GM21390 (cell line): Measurements from ENCODE around the gene TYMP.

Experiments
- ATAC-seq: cut with Tn5 transposase; IDR thresholded peaks from one replicate; pipeline ENCODE4 v1.9.1; 2021; ENCODE audit not compliant: unreplicated experiment

Gene TYMP, protein sequence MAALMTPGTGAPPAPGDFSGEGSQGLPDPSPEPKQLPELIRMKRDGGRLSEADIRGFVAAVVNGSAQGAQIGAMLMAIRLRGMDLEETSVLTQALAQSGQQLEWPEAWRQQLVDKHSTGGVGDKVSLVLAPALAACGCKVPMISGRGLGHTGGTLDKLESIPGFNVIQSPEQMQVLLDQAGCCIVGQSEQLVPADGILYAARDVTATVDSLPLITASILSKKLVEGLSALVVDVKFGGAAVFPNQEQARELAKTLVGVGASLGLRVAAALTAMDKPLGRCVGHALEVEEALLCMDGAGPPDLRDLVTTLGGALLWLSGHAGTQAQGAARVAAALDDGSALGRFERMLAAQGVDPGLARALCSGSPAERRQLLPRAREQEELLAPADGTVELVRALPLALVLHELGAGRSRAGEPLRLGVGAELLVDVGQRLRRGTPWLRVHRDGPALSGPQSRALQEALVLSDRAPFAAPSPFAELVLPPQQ

DNA sequence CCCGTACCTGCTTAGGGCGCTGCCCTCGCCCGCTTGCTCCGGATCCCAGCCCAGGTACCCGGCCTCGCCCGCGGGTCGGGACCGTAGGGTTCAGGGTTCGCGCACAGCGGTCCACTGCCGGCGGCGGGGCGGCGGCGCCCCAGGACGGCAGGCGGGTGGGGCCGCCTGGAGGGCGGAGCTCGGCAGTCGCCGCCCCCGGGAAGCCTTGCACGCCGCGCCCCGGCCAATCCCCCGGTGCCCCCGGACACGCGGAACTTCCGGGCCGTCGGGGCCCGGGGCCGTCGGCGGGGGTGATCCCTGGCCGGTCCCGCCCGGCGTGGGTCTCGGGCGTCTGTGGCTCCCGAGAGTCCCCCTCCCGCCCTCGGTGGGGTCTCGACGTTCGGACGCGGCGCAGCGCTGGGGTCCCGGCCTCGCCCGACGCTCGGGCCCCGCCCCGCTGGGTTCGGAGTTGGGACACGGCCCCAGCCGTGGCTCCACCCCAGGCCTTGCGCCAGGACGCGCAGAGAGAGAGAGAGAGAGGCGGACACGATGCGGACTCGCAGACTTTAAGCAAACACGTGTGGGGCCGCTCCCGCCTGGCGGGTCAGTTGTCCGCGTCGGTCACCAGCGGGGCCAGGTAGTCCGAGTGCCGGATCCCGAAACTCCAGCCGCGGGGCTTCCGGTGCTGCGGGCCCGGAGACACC, at the start of gene TYMP:
TSS of gene TYMP (minus strand) at position 116 of the 683 bp plus-strand sequence. CDS start 303 bp downstream, outside the sequence.
- peak; percentile 20 for ATAC-seq

- no peak for ATAC-seq
These were observed 49.0 kb upstream of the TYMP start for GRCh38 chr22:50578776-50579310.

- no peak for ATAC-seq
These were observed 48.4 kb upstream of the TYMP start, which contains the start of gene CPT1B for GRCh38 chr22:50577987-50578775. Gene CPT1B (minus strand): TSS chr22:50578427. CDS start chr22:50577915, 512 bp downstream.

DNA sequence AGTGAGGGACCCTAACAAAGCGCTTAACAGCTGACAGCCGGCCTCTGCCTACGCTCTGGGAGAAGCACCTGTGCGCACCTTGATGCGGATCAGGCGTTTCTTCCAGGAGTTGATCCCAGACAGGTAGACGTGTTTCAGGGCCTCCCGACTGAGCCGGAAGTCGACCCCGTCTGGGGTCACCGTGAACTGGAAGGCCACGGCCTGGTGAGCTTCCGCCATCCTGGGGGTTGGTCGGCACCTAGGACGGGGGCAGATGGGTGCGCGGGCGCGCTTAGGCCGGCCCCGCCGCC, 47.8 kb upstream of the TYMP start:
- no peak for ATAC-seq

DNA sequence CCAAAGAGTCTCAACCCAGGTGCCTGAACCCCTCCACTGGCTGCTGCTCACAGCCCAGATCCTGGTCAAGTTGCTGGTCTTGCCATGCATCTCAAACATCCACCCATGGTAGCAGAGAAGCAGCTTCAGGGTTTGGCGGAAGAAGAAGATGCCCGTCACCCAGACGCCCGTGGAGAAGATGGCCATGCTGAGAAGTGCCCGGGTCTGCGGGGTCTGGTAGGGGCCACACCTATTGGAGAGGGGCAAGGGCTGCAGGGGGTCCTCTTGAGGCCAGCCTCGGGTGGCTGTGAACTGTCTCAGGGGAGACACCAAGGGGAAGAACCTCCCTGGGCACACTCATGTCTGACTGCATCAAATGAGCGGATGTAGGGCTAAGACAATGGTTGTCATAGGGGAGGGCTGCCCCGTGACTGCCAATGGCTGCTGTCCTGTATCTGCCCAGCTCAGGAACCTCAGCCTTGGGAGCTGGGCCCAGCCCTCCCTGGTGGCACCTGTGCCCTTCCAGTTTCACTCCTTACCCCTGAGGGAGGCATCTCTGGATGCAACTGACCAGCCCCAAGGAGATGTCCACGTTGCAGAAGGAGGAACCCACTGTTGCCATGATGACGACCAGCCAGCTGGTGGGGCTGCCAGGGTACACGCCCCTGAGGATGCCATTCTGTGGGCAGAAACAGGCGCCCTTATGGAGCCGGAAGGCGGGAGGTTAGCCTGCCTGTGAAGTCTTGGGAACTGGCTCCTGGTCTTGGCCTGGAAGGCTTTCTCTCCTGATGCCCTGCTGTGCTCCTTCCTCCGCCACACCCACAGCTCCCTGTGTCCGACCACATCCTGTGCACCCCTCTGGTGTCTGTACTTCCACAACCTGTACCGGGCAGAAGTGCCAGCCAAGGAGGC, 47.2 kb upstream of the TYMP start:
- no peak for ATAC-seq

DNA sequence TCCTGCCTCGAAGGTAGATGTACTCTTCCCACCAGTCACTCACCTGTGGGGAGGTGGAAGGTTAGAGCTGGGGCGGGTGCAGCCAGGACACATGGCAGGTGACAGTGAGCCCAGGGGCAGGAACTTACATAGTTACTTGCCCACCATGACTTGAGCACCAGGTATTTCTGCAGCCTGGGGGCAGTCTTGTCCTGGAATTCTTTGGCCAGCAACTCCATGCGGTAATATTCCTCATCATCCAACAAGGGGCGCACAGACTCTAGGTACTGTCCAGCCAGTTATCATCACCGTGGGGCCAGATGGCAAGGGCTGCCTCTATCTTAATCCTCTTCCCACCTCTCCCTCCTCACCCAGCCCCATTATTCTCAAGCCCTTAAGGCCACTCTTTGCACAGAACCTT, 46.3 kb upstream of the TYMP start:
- ATAC-seq: no peak

- no peak for ATAC-seq
These were observed 45.7 kb upstream of the TYMP start for GRCh38 chr22:50575426-50575941.

DNA sequence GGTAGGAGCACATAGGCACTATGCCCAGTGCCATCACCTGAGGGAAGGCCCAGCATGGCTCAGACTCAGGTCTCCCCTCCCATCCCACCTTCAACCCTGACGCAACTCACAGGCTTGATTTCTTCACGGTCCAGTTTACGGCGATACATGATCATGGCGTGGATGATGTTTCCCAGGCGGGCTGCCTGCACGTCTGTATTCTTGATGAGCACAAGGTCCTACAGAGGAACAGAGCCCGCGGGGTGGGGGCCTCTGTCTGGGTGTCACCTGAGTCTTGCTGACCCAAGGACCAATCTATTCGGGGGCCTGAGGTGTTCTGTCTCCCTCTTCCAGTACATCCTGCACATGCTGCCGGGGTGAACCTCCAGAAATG, 44.6 kb upstream of the TYMP start:
- ATAC-seq: no peak

DNA sequence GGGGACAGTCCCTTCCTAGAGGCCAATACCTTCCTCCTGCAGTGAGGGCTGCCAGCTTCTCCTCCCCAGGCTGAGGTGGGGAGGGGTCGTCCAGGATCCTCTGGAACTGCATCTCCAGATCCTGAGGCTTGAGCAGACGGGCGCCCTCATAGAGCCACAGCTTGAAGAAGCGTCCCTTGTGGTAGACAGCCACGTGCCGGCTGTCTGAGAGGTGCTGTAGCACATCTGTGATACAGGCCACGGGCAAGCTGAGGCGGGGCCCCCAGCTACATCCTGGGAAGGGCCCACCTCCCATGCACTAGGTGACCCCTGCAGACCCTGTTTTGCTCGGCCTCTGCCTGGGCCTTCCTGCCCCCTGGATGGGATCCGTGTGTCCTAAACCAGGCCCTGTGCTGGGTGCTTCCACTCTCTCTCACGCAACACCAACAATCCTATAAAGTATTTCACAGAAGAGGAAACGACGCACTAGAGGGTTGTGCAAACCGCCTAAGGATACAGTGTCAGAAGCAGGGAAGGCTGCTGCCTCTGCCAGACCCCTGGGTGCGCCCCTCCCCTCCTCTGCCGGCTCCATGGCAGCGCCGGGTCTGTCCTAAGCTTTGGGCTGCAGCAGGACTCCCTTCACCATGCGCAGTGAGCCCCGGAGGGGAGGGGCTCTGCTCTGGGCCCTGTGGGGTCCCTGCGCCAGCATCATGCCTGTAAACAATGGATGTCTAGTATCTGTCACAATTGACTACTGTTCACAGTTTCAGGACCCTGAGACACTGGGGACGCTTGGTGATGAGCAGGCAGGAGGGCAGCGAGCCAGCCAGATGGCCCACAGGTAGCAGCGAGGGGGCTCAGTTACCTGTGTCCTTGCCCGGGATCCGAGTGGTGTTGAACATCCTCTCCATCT, 43.9 kb upstream of the TYMP start:
- ATAC-seq: no peak

GRCh38 chr22:50572965-50573364, 43.2 kb upstream of the TYMP start:
- ATAC-seq: no peak

DNA sequence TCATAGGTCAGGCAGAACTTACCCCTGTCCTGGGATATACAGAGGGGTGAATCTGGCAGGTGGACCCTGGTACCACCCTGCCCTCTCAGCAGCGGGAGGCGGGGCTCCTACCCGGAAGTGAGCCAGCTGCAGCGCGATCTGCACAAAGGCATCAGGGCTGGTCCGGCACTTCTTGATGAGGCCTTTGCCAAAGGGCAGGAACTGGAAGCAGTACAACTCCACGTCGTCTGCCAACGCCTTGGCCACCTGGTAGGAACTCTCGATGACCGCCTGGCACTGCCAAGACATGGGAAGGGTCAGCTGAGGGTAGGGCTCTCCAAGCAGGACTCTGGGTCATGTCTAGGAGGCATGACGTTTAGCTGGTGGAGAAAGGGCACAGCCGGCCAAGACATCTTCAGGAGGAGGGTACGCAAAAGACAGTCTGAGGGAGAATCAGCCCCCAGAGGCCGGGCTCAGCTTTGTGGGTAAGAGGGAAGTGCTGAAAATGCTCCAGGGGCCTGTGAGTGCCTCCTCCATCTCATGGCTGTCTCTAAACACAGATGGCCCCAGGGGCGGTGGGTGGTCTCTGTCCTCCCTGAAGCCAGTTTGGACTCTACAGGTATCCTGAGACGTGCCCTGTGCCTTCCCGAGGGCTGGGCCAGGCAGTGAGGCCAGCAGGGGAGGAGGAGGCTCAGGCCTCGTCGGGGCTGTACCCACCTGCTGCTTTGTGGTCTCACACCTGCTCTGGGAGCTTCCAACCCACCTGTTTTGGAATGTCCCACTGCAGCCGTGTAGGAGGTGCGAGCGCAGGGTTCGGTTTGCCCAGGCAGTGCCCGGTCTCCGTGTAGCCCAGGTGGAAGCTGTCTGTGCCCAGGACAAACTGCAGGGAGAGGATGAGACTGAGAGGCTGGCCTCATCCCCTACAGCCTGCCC, 41.7 kb upstream of the TYMP start:
- ATAC-seq: no peak

GRCh38 chr22:50570861-50571260, 41.0 kb upstream of the TYMP start:
- ATAC-seq: no peak

DNA sequence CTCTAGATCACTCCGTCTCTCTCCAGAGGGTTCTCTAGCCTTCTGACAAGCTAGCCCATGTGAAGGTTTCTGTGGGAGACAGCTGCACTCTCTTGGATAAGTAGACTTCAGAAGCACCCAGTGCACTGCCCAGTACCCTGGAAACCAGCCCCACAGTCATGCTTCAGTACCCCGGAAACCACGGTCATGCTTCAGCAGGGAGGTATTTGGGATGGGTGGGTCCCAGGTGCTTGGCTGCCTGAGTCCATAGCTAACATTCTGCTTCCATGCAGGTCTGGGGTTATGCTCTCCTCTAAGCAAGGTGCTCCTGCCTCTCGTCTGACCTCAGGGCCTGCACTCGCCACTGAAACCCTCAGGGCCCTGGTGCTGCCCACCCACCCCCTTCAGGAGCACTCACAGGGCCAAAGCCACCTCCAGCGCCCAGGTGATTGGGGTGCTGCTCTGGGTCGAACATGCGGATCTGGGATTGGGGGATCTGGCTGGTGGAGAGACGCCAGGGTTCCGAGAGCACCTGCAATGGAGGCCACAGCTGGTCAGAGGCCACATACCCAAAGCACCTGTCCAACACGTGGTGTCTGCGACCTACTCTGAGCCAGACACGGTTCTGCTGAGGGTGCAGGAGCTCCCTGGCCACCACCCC, 40.2 kb upstream of the TYMP start:
- ATAC-seq: no peak

GRCh38 chr22:50569041-50569459, 39.2 kb upstream of the TYMP start:
- ATAC-seq: no peak

DNA sequence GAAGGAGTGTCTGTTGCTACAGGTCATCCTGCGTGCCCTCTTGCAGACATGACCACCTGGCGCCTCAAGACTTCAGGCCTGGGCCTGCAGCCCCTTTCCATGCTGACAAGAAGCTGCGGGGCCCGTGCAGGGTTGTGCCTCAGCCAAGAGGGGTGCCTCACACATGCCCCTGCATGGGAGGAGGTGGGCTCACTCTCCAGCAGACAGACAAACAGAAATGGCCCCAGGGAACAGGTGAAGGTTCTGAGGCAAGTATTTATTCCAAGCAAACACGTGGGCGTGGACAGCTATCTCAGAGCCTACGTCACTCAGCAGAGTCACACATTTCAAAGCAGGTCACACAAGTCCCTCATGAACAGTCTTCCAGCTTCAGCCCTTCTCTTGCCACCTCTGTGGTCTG, 38.8 kb upstream of the TYMP start:
- no peak for ATAC-seq

- ATAC-seq: no peak
These were observed 38.0 kb upstream of the TYMP start for GRCh38 chr22:50567721-50568252.

GRCh38 chr22:50564289-50564688, 34.5 kb upstream of the TYMP start:
- no peak for ATAC-seq
